Skeletal muscle satellite cell (primary cell): Measurements from ENCODE around the gene DIPK1B.

Experiments
- H3K27me3 ChIP-seq: 2 replicates; pipeline ENCODE4 v1.7.0; 2013; ENCODE audit warnings: low read length; ENCODE audit not compliant: control insufficient read depth, insufficient read depth
- H3K36me3 ChIP-seq: 2 replicates; pipeline ENCODE4 v1.7.0; 2013; ENCODE audit warnings: mild to moderate bottlenecking, control low read depth, low read length; ENCODE audit not compliant: insufficient read depth
- H3K4me1 ChIP-seq: 2 replicates; pipeline ENCODE4 v1.7.0; 2013; ENCODE audit warnings: low read length; ENCODE audit not compliant: control insufficient read depth, insufficient read depth
- H3K4me2 ChIP-seq: 2 replicates; pipeline ENCODE4 v1.7.0; 2013; ENCODE audit warnings: mild to moderate bottlenecking, low read length
- H3K4me3 ChIP-seq: 2 replicates; pipeline ENCODE4 v1.7.0; 2013; ENCODE audit warnings: low read length
- H3K9ac ChIP-seq: 2 replicates; pipeline ENCODE4 v1.7.0; 2013; ENCODE audit warnings: mild to moderate bottlenecking, low read depth, low read length, moderate library complexity
- H3K9me3 ChIP-seq: replicated peaks from 2 replicates; pipeline ENCODE4 v1.7.0; 2013; ENCODE audit warnings: mild to moderate bottlenecking, control low read depth, low read length

Gene DIPK1B

DNA sequence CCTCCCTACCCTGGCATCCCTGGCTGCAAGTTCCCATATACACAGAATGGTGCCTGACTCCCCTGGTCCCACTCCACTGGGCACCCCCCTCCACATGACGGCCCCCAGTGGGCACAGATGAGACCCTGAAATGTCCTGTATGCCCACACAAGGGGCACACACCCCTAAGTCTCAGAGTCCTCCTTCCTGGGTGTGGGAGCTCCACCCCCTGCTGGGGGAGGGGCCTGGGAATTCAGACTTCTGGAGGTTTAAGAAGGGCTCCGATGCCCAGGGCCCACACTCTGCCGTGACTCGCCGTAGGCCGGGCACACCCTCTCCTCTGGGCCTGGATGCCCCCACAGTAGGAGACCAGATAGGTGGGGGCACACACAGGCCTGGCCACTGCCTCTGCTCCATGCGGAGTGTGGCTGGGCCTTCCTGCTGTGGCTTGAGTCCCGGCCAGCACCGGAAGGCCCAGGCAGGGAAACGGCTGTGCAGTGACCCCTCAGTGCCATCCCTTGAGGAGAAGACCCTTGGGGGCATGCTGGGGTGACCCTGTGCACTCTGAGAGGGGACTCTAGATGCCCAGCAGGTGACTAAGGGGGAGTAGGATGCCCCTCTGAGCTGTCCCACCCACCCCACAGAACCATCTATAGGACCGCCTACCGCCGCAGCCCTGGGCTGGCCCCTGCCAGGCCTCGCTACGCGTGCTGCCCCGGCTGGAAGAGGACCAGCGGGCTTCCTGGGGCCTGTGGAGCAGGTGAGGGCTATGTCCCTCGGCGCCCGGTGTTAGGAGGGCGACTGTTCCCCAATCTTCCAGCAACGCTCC is 43.2 kb upstream of the DIPK1B start:
- H3K27me3 ChIP-seq = peaks cover 8% of the 10 kb centered on the region
- H3K4me1 ChIP-seq = peaks cover 4% of the 10 kb centered on the region
- H3K9ac ChIP-seq = no peak overlapping the region
- no peaks in the 10 kb centered on the region for H3K9me3 ChIP-seq
- no peak overlapping the region for H3K4me3 ChIP-seq
- no peak overlapping the region for H3K4me2 ChIP-seq
- H3K36me3 ChIP-seq = no peaks in the 10 kb centered on the region

DNA sequence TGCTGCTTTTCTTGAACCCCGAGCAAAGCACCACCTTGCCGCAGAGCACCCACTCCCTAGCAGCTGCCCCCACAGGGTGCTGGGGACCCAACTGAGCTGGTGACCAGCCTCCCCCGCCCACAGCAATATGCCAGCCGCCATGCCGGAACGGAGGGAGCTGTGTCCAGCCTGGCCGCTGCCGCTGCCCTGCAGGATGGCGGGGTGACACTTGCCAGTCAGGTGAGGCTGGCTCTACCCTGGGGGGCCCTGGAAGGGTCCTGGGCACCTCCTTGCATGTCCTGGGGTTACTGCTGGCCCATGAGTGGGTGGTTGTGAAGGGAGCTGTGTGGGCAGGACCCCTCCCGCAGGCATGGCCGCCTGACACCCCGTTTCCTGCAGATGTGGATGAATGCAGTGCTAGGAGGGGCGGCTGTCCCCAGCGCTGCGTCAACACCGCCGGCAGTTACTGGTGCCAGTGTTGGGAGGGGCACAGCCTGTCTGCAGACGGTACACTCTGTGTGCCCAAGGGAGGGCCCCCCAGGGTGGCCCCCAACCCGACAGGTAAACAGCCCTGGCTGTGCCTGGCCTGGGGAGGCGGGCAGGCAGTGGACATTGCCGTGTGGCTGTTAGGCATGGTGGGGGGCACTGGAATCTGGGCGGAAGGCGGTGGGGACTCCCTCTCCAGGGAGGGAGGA is 42.4 kb upstream of the DIPK1B start:
- Histone ChIP-seq H3K4me1 (peaks cover 4% of the 10 kb centered on the region), H3K4me3 (no peak overlapping the region), H3K9me3 (no peaks in the 10 kb centered on the region), H3K36me3 (peaks cover 2% of the 10 kb centered on the region), H3K4me2 (no peak overlapping the region), H3K9ac (no peak overlapping the region), H3K27me3 (peaks cover 8% of the 10 kb centered on the region)

DNA sequence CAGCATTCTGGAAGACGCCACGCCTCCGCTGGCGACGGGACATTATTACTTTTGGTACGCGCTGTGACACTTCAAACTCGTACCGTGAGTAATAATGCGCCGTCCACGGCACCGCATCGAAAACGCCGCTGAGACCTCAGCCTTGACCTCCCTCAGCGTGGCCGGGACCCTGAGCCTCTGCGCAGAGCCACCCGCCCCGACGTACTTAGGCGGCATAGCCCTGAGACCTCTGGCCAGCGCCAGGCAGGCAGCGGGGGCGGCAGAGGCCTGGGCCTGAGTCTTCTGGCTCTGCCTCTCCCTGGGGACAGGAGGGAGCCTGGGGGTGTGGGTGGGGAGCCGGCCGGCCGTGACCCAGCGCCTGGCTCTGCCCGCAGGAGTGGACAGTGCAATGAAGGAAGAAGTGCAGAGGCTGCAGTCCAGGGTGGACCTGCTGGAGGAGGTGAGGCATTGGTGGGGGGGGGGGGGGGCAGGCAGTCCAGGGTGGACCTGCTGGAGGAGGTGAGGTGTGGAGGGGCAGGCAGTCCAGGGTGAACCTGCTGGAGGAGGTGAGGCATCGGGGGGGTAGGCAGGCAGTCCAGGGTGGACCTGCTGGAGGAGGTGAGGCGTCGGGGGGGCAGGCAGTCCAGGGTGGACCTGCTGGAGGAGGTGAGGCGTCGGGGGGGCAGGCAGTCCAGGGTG is 41.7 kb upstream of the DIPK1B start:
- H3K4me2 ChIP-seq = no peak overlapping the region
- H3K27me3 ChIP-seq = peaks cover 8% of the 10 kb centered on the region
- H3K9ac ChIP-seq = no peak overlapping the region
- peaks cover 2% of the 10 kb centered on the region for H3K36me3 ChIP-seq
- no peaks in the 10 kb centered on the region for H3K4me1 ChIP-seq
- H3K4me3 ChIP-seq = no peak overlapping the region
- no peaks in the 10 kb centered on the region for H3K9me3 ChIP-seq

DNA sequence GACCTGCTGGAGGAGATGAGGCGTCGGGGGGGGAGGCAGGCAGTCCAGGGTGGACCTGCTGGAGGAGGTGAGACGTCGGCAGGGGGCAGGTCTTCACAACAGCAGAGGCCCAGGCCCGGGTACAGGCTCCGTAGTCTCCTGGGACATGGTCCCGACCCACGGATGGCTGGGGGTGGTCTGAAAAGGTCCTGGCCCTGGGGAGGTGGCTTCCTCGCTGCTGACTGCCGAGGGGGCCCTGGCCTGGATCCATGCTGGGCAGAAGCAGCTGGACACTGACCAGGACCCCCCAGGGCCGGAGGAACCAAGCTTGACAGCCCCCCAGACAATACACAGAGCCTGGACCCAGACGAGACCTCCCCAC is 41.1 kb upstream of the DIPK1B start:
- H3K4me3 ChIP-seq = no peak overlapping the region
- no peak overlapping the region for H3K9ac ChIP-seq
- no peaks in the 10 kb centered on the region for H3K9me3 ChIP-seq
- H3K36me3 ChIP-seq = peaks cover 2% of the 10 kb centered on the region
- no peaks in the 10 kb centered on the region for H3K4me1 ChIP-seq
- H3K4me2 ChIP-seq = no peak overlapping the region
- peaks cover 8% of the 10 kb centered on the region for H3K27me3 ChIP-seq

DNA sequence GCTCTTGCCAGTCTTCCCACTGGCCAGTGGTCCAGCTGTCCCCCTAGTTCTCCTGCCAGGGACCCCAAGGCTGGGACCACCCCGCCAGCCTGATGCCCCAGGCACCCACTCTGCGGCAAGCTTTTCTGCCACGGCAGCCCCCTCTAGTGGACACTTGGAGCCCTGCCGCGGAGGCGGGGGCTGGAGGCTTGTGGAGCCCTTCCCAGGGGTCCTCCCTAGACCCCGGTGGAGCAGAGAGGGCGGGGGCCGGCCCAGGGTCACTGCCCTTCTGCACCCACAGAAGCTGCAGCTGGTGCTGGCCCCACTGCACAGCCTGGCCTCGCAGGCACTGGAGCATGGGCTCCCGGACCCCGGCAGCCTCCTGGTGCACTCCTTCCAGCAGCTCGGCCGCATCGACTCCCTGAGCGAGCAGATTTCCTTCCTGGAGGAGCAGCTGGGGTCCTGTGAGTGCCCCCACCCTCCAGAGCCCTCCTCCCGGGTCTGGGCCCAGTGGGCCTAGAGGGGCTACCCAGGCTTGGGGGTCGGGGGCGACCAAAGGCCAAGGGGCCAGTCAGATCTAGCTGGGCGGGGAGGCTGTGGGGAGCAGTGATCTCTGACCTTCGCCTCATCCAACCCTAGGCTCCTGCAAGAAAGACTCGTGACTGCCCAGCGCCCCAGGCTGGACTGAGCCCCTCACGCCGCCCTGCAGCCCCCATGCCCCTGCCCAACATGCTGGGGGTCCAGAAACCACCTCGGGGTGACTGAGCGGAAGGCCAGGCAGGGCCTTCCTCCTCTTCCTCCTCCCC is 40.5 kb upstream of the DIPK1B start:
- H3K4me3 ChIP-seq = no peak overlapping the region
- no peaks in the 10 kb centered on the region for H3K4me1 ChIP-seq
- no peak overlapping the region for H3K4me2 ChIP-seq
- H3K36me3 ChIP-seq = peaks cover 2% of the 10 kb centered on the region
- H3K9ac ChIP-seq = no peak overlapping the region
- no peaks in the 10 kb centered on the region for H3K9me3 ChIP-seq
- peaks cover 5% of the 10 kb centered on the region for H3K27me3 ChIP-seq

DNA sequence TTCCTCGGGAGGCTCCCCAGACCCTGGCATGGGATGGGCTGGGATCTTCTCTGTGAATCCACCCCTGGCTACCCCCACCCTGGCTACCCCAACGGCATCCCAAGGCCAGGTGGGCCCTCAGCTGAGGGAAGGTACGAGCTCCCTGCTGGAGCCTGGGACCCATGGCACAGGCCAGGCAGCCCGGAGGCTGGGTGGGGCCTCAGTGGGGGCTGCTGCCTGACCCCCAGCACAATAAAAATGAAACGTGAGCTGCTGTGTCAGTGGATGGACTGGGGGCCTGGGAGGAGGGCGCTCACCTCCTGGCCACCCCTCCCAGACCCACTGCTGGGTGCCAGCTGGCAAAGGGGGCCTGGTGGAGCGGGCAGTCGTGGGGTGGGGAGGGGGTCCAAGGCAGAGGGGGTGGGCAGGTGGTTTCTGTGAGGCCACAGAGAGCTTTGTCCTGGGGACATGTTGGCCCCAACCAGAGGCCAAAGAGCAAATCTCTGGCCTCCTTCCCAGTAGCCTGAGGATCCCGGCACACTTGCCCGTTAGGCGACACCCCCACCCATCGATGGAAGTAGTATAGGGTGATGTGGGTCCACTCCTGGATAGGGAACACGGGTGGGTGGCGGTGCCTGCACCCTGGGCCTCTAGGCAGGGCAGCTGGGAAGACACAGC is 39.8 kb upstream of the DIPK1B start:
- Histone ChIP-seq H3K27me3 (peaks cover 5% of the 10 kb centered on the region), H3K4me3 (no peak overlapping the region), H3K36me3 (peaks cover 2% of the 10 kb centered on the region), H3K4me2 (no peak overlapping the region), H3K9me3 (no peaks in the 10 kb centered on the region), H3K4me1 (no peaks in the 10 kb centered on the region), H3K9ac (no peak overlapping the region)

DNA sequence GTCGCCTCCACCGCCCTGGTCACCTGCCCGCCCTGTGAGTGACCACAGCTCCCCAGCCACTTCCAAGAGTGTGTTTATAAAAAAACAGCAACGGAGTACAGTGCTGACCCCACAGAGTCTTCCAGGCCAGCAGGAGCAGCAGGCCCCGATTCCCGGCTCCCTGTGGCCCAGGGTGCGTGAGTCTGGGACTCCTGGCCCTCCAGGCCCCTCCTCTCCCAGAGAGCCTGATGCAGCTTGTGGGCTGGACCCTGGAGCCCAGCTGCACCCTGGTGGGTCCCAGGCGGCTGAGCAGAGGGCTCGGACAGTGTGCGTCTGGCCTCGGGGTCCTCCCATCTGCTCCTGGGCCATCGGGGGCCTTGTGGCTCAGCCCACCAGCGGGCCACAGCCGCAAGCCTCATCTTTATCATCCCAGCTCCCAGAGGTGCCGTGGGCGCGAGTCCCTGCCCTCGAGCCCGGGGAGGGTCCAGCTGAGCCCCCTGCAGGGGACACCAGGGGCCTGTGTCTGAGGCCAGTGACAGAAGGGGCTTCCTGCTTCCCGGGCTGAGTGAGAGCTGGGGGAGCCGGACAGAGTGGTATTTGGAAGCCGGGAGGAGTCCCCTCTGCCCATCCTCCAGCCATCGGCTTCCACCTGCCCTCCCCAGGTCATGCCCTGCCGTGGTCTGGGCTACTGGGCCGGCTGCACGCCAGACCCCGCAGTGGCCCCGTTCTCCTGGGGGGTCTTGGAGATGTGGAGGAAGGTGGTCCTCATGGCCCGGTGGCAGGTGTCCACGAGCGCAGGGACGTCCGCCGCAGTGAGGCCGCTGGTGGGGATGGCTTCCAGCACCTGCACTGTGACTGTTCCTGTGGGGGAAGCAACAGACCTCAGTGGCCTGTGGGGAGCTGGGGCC is 39.0 kb upstream of the DIPK1B start:
- peaks cover 5% of the 10 kb centered on the region for H3K27me3 ChIP-seq
- H3K4me1 ChIP-seq = no peaks in the 10 kb centered on the region
- H3K36me3 ChIP-seq = peaks cover 2% of the 10 kb centered on the region
- no peak overlapping the region for H3K9ac ChIP-seq
- H3K4me2 ChIP-seq = no peak overlapping the region
- H3K9me3 ChIP-seq = no peaks in the 10 kb centered on the region
- H3K4me3 ChIP-seq = no peak overlapping the region

DNA sequence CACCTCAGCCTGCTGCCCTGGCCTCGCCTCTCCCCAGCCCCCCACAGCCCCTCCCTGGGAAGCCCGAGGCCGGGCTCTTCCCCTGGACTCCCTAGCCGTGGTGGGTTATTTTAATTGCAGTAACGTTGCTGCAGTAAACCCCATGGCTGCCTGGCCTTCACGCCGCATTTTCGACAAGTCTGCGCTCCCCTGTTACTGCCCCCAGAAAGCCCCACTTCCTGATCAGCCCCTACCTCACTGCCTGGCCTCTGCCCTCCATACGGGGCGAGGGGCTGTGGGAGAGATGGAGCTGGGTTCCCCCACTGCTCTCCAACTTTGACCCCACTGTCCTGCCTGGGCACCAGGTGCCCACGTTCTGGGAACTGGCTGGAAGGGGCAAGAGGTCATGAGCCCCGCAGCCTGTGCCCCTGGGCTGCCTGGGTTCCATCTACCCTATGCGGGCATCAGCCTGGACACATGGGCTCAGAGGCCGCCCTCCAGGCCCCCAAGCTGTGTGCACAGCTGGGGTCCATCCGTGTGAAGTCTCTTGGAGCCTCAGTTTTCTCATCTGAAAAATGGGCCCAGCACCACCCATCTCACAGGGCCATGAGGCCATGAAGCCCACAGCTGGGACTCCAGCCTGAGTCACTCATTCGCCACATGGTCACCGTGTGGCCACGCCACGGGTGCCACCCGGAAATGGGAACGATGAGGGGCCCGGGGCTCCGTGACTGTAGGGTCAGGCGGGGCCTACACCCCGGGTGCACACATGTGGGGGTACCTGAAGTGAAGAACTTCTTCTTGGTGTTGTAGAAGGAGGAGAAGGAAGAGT is 38.2 kb upstream of the DIPK1B start:
- Histone ChIP-seq H3K4me1 (no peaks in the 10 kb centered on the region), H3K4me2 (no peak overlapping the region), H3K4me3 (no peak overlapping the region), H3K27me3 (peaks cover 5% of the 10 kb centered on the region), H3K9ac (no peak overlapping the region), H3K9me3 (no peaks in the 10 kb centered on the region), H3K36me3 (peaks cover 2% of the 10 kb centered on the region)

DNA sequence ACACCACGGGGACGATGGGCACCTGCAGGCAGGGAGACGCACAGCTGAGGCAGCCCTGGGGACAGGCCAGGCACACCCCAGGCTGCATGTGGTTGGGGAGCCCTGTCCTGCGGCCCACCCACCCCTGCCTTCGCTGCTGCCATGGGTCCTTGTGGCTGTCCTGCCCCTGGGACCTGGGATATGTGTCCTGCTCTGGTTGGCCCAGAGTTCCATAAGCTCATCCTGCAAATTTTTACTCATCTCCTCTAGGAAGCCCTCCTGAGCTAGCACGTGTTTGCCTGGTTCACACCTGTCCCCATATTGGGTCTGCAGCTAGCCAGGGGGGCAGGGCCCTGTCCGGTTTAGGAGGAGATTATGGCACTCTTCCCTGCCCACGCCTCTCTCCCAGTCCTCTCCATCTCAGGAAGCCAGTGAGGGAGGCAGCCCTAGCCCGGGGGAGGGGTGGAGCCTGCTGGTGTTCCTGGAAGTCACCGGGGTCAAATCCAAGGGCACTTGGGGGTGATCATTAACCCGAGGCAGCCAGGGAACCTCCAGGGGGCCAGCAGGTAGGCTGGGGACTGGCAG is 37.5 kb upstream of the DIPK1B start:
- Histone ChIP-seq H3K36me3 (peaks cover 2% of the 10 kb centered on the region), H3K4me1 (no peaks in the 10 kb centered on the region), H3K4me2 (no peak overlapping the region), H3K4me3 (no peak overlapping the region), H3K9ac (no peak overlapping the region), H3K9me3 (no peaks in the 10 kb centered on the region), H3K27me3 (peaks cover 5% of the 10 kb centered on the region)
